Mesenchymal stem cell (in vitro differentiated cells and primary cell): ENCODE measurements around the gene CERS6.

Experiments
- DNase-seq: peaks from one replicate; pipeline ENCODE4 v3.0.0-alpha.2; 2013
- H2AFZ ChIP-seq: one replicate; pipeline ENCODE4 v1.6.1; 2013; ENCODE audit warnings: low read depth, mild to moderate bottlenecking, control low read depth, inconsistent platforms, low read length, moderate library complexity
- H2AK5ac ChIP-seq: 2 replicates; pipeline ENCODE4 v1.6.1; 2013; ENCODE audit warnings: low read length, moderate library complexity, mild to moderate bottlenecking, inconsistent platforms; ENCODE audit not compliant: severe bottlenecking
- H2BK120ac ChIP-seq: one replicate; pipeline ENCODE4 v1.6.1; 2013; ENCODE audit warnings: low read depth, mild to moderate bottlenecking, inconsistent platforms, low read length, moderate library complexity
- H2BK12ac ChIP-seq, 2 experiments: one replicate each; pipeline ENCODE4 v1.6.1; 2013; ENCODE audit warnings: inconsistent platforms in 2 of 2, low read length in 2 of 2, mild to moderate bottlenecking in 2 of 2, moderate library complexity in 2 of 2, control low read depth in 1 of 2
- H2BK15ac ChIP-seq: one replicate; pipeline ENCODE4 v1.6.1; 2013; ENCODE audit warnings: mild to moderate bottlenecking, low read depth, inconsistent platforms; ENCODE audit not compliant: poor library complexity, severe bottlenecking
- H2BK5ac ChIP-seq: 2 replicates; pipeline ENCODE4 v1.6.1; 2013; ENCODE audit warnings: low read depth, mild to moderate bottlenecking, low read length, control low read depth, inconsistent platforms; ENCODE audit not compliant: poor library complexity, severe bottlenecking
- H3K14ac ChIP-seq, 2 experiments: one replicate each; pipeline ENCODE4 v1.6.1; 2013; ENCODE audit warnings: inconsistent platforms in 2 of 2, low read length in 2 of 2, control low read depth in 1 of 2, mild to moderate bottlenecking in 1 of 2, moderate library complexity in 1 of 2
- H3K18ac ChIP-seq, 2 experiments: one replicate each; pipeline ENCODE4 v1.6.1; 2013; ENCODE audit warnings: inconsistent platforms in 2 of 2, low read length in 2 of 2, control low read depth in 1 of 2, low read depth in 1 of 2, mild to moderate bottlenecking in 1 of 2
- H3K23ac ChIP-seq, 2 experiments: one replicate each; pipeline ENCODE4 v1.6.1; 2013; ENCODE audit warnings: inconsistent platforms in 2 of 2, low read length in 2 of 2, mild to moderate bottlenecking in 2 of 2, moderate library complexity in 2 of 2, control low read depth in 1 of 2
- H3K27ac ChIP-seq: 2 replicates; pipeline ENCODE4 v1.5.1; 2013; ENCODE audit warnings: mild to moderate bottlenecking, moderate library complexity, low read length, control low read depth, inconsistent platforms; ENCODE audit not compliant: poor library complexity, severe bottlenecking
- H3K27me3 ChIP-seq, 2 experiments: 2 replicates each; pipeline versions ENCODE4 v1.6.1 to v1.7.0; 2013; ENCODE audit warnings: low read length in 2 of 2, mild to moderate bottlenecking in 2 of 2, moderate library complexity in 2 of 2, control low read depth in 1 of 2, inconsistent platforms in 1 of 2; ENCODE audit not compliant: control insufficient read depth in 1 of 2, insufficient read depth in 1 of 2
- H3K36me3 ChIP-seq, 2 experiments: 2 replicates each; pipeline versions ENCODE4 v1.6.1 to v1.7.0; 2013; ENCODE audit warnings: low read length in 2 of 2, control low read depth in 1 of 2, inconsistent platforms in 1 of 2, low read depth in 1 of 2, mild to moderate bottlenecking in 1 of 2; ENCODE audit not compliant: insufficient read depth in 2 of 2, control insufficient read depth in 1 of 2
- H3K4ac ChIP-seq, 2 experiments: one replicate each; pipeline ENCODE4 v1.6.1; 2013; ENCODE audit warnings: inconsistent platforms in 2 of 2, low read length in 2 of 2, mild to moderate bottlenecking in 2 of 2, moderate library complexity in 2 of 2, control low read depth in 1 of 2, low read depth in 1 of 2
- H3K4me1 ChIP-seq: 2 replicates; pipeline ENCODE4 v1.6.1; 2013; ENCODE audit warnings: low read depth, low read length, control low read depth; ENCODE audit not compliant: control insufficient read depth, insufficient read depth
- H3K4me2 ChIP-seq: 2 replicates; pipeline ENCODE4 v1.6.1; 2013; ENCODE audit warnings: low read length, mild to moderate bottlenecking, inconsistent platforms; ENCODE audit not compliant: poor library complexity, severe bottlenecking
- H3K4me3 ChIP-seq, 2 experiments: 2 replicates each; pipeline versions ENCODE4 v1.5.1 to v1.7.0; 2013; ENCODE audit warnings: low read length in 2 of 2, mild to moderate bottlenecking in 2 of 2, control low read depth in 1 of 2, low read depth in 1 of 2; ENCODE audit not compliant: insufficient read depth in 1 of 2
- H3K79me1 ChIP-seq: replicated peaks from 2 replicates; pipeline ENCODE4 v1.6.1; 2013; ENCODE audit warnings: mild to moderate bottlenecking, control low read depth, low read length, inconsistent platforms; ENCODE audit not compliant: poor library complexity, severe bottlenecking
- H3K9ac ChIP-seq: 2 replicates; pipeline ENCODE4 v1.7.0; 2013; ENCODE audit warnings: mild to moderate bottlenecking, low read length, moderate library complexity
- H3K9me3 ChIP-seq: 2 replicates; pipeline ENCODE4 v1.7.0; 2013; ENCODE audit warnings: mild to moderate bottlenecking, low read length; ENCODE audit not compliant: control insufficient read depth
- H4K8ac ChIP-seq: one replicate; pipeline ENCODE4 v1.6.1; 2013; ENCODE audit warnings: inconsistent platforms, mild to moderate bottlenecking, low read length, moderate library complexity
- H4K91ac ChIP-seq: one replicate; pipeline ENCODE4 v1.6.1; 2013; ENCODE audit warnings: mild to moderate bottlenecking, low read length, inconsistent platforms
- WGBS: methylation state at CpG from one replicate; pipeline ENCODE4 v1.1.7; 2013; ENCODE audit warnings: mixed read lengths; 5-methylcytosine and 5-hydroxymethylcytosine counted together

Gene CERS6

GRCh38 chr2:168583710-168584521 lies 127.8 kb downstream of the CERS6 start:
- Histone ChIP-seq H2AFZ (no peak overlapping the region), H4K91ac (no peak overlapping the region), H2BK120ac (no peak overlapping the region), H3K79me1 (peaks cover 14% of the 10 kb centered on the region), H3K9ac (peak overlapping the region; percentile 86), H2AK5ac (peak overlapping the region; percentile 61), H3K14ac (no peak overlapping the region), H3K27me3 (no peaks in the 10 kb centered on the region), H4K8ac (no peak overlapping the region), H3K27ac (peak overlapping the region; percentile 57), H2BK15ac (no peak overlapping the region), H3K23ac (no peak overlapping the region), H2BK12ac (no peak overlapping the region), H3K4me2 (no peak overlapping the region), H3K4me3 (peak overlapping the region in 1 of 2 experiments; percentile 47), H3K36me3 (no peaks in the 10 kb centered on the region), H2BK5ac (no peak overlapping the region), H3K18ac (no peak overlapping the region), H3K9me3 (no peaks in the 10 kb centered on the region), H3K4ac (no peak overlapping the region), H3K4me1 (no peaks in the 10 kb centered on the region)
- WGBS: 99% methylated on average over 3 of the region's 5 CpGs
- peak; percentile 36 for DNase-seq

GRCh38 chr2:168584911-168585310 lies 128.8 kb downstream of the CERS6 start:
- H2BK5ac ChIP-seq: no peak overlapping the region
- H3K4ac ChIP-seq: no peak overlapping the region
- no peak overlapping the region for H2AFZ ChIP-seq
- no peaks in the 10 kb centered on the region for H3K9me3 ChIP-seq
- no peak overlapping the region for H2BK15ac ChIP-seq
- H3K4me2 ChIP-seq: no peak overlapping the region
- H2BK120ac ChIP-seq: no peak overlapping the region
- no peak overlapping the region for H3K27ac ChIP-seq
- H3K79me1 ChIP-seq: peaks cover 10% of the 10 kb centered on the region
- H3K27me3 ChIP-seq: no peaks in the 10 kb centered on the region
- no peaks in the 10 kb centered on the region for H3K36me3 ChIP-seq
- no peak overlapping the region for H3K18ac ChIP-seq
- H3K23ac ChIP-seq: no peak overlapping the region
- H2AK5ac ChIP-seq: no peak overlapping the region
- no peaks in the 10 kb centered on the region for H3K4me1 ChIP-seq
- no peak overlapping the region for H4K8ac ChIP-seq
- no peak overlapping the region for H3K4me3 ChIP-seq
- H2BK12ac ChIP-seq: no peak overlapping the region
- no peak overlapping the region for H4K91ac ChIP-seq
- peak overlapping the region; percentile 86 for H3K9ac ChIP-seq
- H3K14ac ChIP-seq: no peak overlapping the region
- DNase-seq: no peak

- no peak overlapping the region for H3K4me2 ChIP-seq
- H2BK12ac ChIP-seq: no peak overlapping the region
- no peak overlapping the region for H3K14ac ChIP-seq
- no peaks in the 10 kb centered on the region for H3K36me3 ChIP-seq
- no peaks in the 10 kb centered on the region for H3K9me3 ChIP-seq
- H3K4me1 ChIP-seq: no peaks in the 10 kb centered on the region
- no peak overlapping the region for H3K4ac ChIP-seq
- no peak overlapping the region for H3K23ac ChIP-seq
- no peak overlapping the region for H2AFZ ChIP-seq
- H4K8ac ChIP-seq: no peak overlapping the region
- no peak overlapping the region for H3K4me3 ChIP-seq
- H3K18ac ChIP-seq: no peak overlapping the region
- H3K9ac ChIP-seq: no peak overlapping the region
- no peaks in the 10 kb centered on the region for H3K27me3 ChIP-seq
- H2AK5ac ChIP-seq: no peak overlapping the region
- H3K27ac ChIP-seq: no peak overlapping the region
- H3K79me1 ChIP-seq: peaks cover 12% of the 10 kb centered on the region
- H2BK15ac ChIP-seq: no peak overlapping the region
- H2BK120ac ChIP-seq: no peak overlapping the region
- no peak overlapping the region for H4K91ac ChIP-seq
- no peak overlapping the region for H2BK5ac ChIP-seq
- WGBS: 94% methylated on average over 4 of the region's 4 CpGs
- DNase-seq: no peak
Measured at GRCh38 chr2:168585700-168586099, 129.6 kb downstream of the CERS6 start.

- no peak overlapping the region for H2BK5ac ChIP-seq
- peaks cover 13% of the 10 kb centered on the region for H3K79me1 ChIP-seq
- H3K18ac ChIP-seq: no peak overlapping the region
- no peak overlapping the region for H3K4me3 ChIP-seq
- H3K9me3 ChIP-seq: no peaks in the 10 kb centered on the region
- H3K4me1 ChIP-seq: no peaks in the 10 kb centered on the region
- H2AK5ac ChIP-seq: no peak overlapping the region
- 91% methylated on average over 2 of the region's 2 CpGs for WGBS
- H2BK120ac ChIP-seq: no peak overlapping the region
- H3K4me2 ChIP-seq: no peak overlapping the region
- no peak overlapping the region for H3K14ac ChIP-seq
- H3K36me3 ChIP-seq: no peaks in the 10 kb centered on the region
- H4K8ac ChIP-seq: no peak overlapping the region
- H3K23ac ChIP-seq: no peak overlapping the region
- H2BK12ac ChIP-seq: no peak overlapping the region
- H2AFZ ChIP-seq: no peak overlapping the region
- H3K27me3 ChIP-seq: no peaks in the 10 kb centered on the region
- H3K9ac ChIP-seq: no peak overlapping the region
- no peak overlapping the region for H3K4ac ChIP-seq
- H3K27ac ChIP-seq: no peak overlapping the region
- H2BK15ac ChIP-seq: no peak overlapping the region
- H4K91ac ChIP-seq: no peak overlapping the region
- DNase-seq: no peak
Measured at GRCh38 chr2:168587307-168587706, 131.2 kb downstream of the CERS6 start.
